AG09309 (cell line): ENCODE data around the gene METTL2A.
"Not testable (repeated sequence)": the region's sequence is repeated elsewhere in the genome, so short reads cannot be mapped to it uniquely, and the experiment has no call there.

Experiments used
- DNase-seq: peaks from one replicate; pipeline ENCODE4 v3.0.0-alpha.2; 2010; ENCODE audit warnings: low read depth
- H3K4me3 ChIP-seq: 2 replicates; pipeline ENCODE4 v1.5.1; 2011; ENCODE audit warnings: mild to moderate bottlenecking, low read depth, low read length, moderate library complexity; ENCODE audit not compliant: control insufficient read depth
- CTCF ChIP-seq: IDR thresholded peaks from 2 replicates; pipeline ENCODE4 v1.5.1; 2011; ENCODE audit warnings: mild to moderate bottlenecking, low read depth, low read length, inconsistent platforms; ENCODE audit not compliant: insufficient read depth, control insufficient read depth; ENCODE audit errors: missing control alignments

METTL2A gene

GRCh38 chr17:62405451-62405850 lies 18.2 kb upstream of the METTL2A start:
- no peak for TF ChIP-seq CTCF
- no peak overlapping the region for H3K4me3 ChIP-seq
- no peak for DNase-seq

- DNase-seq, H3K4me3 ChIP-seq: not testable (repeated sequence)
These were observed 10.6 kb upstream of the METTL2A start for GRCh38 chr17:62413090-62413489.

- DNase-seq, H3K4me3 ChIP-seq: not testable (repeated sequence)
These were observed 2.5 kb downstream of the METTL2A start for GRCh38 chr17:62426214-62426613.

GRCh38 chr17:62435251-62435650 lies 11.6 kb downstream of the METTL2A start:
- H3K4me3 ChIP-seq, DNase-seq: not testable (repeated sequence)

- not testable (repeated sequence) for H3K4me3 ChIP-seq, DNase-seq
These were observed 17.5 kb downstream of the METTL2A start for GRCh38 chr17:62441181-62441580.

- no peak overlapping the region for H3K4me3 ChIP-seq
- no peak for TF ChIP-seq CTCF
- DNase-seq, result no peak
These were observed 20.4 kb downstream of the METTL2A start for GRCh38 chr17:62444063-62444462.

- not testable (repeated sequence) for H3K4me3 ChIP-seq, DNase-seq
These were observed 22.1 kb downstream of the METTL2A start for GRCh38 chr17:62445791-62446190.

GRCh38 chr17:62452195-62452594 lies 28.5 kb downstream of the METTL2A start:
- not testable (repeated sequence) for DNase-seq, H3K4me3 ChIP-seq

- H3K4me3 ChIP-seq, DNase-seq: not testable (repeated sequence)
These were observed 29.3 kb downstream of the METTL2A start for GRCh38 chr17:62453041-62453440.

GRCh38 chr17:62453656-62454055 lies 30.0 kb downstream of the METTL2A start:
- H3K4me3 ChIP-seq, DNase-seq: not testable (repeated sequence)

GRCh38 chr17:62454111-62454510 lies 30.4 kb downstream of the METTL2A start:
- H3K4me3 ChIP-seq, result not testable (repeated sequence)

GRCh38 chr17:62456016-62456415 lies 32.3 kb downstream of the METTL2A start:
- no peak for TF ChIP-seq CTCF
- no peak for DNase-seq
- H3K4me3 ChIP-seq, result no peak overlapping the region

More at GRCh38 chr17:62454111-62454510, 30.4 kb downstream of the METTL2A start:
- DNase-seq, result not testable (repeated sequence)

GRCh38 chr17:62458483-62458882 lies 34.8 kb downstream of the METTL2A start:
- not testable (repeated sequence) for DNase-seq, H3K4me3 ChIP-seq

- DNase-seq, H3K4me3 ChIP-seq: not testable (repeated sequence)
These were observed 40.7 kb downstream of the METTL2A start for GRCh38 chr17:62464422-62464821.

- DNase-seq, H3K4me3 ChIP-seq: not testable (repeated sequence)
These were observed 41.6 kb downstream of the METTL2A start for GRCh38 chr17:62465271-62465670.

- DNase-seq, H3K4me3 ChIP-seq: not testable (repeated sequence)
These were observed 47.1 kb downstream of the METTL2A start for GRCh38 chr17:62470666-62471379.
